Measurements from ENCODE around the gene ZNF433.
A peak's percentile ranks its signal among the peaks of the same experiment; 100 is the strongest.

The ZNF433 gene

GRCh38 chr19:12047868-12048267, 12.4 kb upstream of the ZNF433 start:
- H3K9ac ChIP-seq: no peak overlapping the region
- TF ChIP-seq CTCF (IDR thresholded peaks at IDR 0.05): no peak

DNA sequence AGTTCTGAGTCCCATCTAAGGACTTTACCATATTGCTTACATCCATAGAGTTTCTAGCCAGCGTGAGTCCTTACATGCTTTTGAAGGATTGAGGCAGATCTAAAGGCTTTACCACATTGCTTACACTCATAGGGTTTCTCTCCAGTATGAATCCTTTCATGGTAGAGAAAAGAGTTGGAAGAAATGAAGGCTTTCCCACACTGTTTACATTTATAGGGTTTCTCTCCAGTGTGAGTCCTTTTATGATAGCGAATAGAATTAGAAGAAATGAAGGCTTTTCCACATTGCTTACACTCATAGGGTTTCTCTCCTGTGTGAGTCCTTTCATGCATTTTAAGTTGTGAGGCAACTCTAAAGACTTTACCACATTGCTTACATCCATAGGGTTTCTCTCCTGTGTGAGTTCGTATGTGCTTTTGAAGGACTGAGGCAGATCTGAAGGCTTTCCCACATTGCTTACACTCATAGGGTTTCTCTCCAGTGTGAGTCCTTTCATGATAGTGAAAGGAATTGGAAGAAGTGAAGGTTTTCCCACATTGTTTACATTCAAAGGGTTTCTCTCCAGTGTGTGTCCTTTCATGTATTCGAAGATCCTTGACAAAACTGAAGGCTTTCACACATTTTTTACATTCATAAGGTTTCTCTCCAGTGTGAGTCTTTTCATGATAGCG, 8.4 kb upstream of the ZNF433 start:
- H3K79me2 ChIP-seq: no peaks in the 10 kb centered on the region
- H3K9me3 ChIP-seq (ENCODE audit: control insufficient read depth, low read length): no peaks in the 10 kb centered on the region
- no peak overlapping the region for H3K27ac ChIP-seq
- H3K4me2 ChIP-seq (ENCODE audit: low read length): no peak overlapping the region
- no peak overlapping the region for H2AFZ ChIP-seq
- no peaks in the 10 kb centered on the region for H3K36me3 ChIP-seq (ENCODE audit: control insufficient read depth, insufficient read depth, low read length)
- H3K9ac ChIP-seq: no peak overlapping the region
- H3K27me3 ChIP-seq (ENCODE audit: control insufficient read depth, insufficient read depth, low read length): no peaks in the 10 kb centered on the region
- H3K4me1 ChIP-seq: no peaks in the 10 kb centered on the region
- H3K4me3 ChIP-seq (ENCODE audit: low read depth, low read length): no peak overlapping the region
- no peak for TF ChIP-seq CTCF (IDR thresholded peaks at IDR 0.05)

More at GRCh38 chr19:12047868-12048267, 12.4 kb upstream of the ZNF433 start:
- no peak overlapping the region for H3K27ac ChIP-seq
- H3K4me3 ChIP-seq (ENCODE audit: low read depth, low read length): no peak overlapping the region
- no peaks in the 10 kb centered on the region for H3K36me3 ChIP-seq (ENCODE audit: control insufficient read depth, insufficient read depth, low read length)
- no peaks in the 10 kb centered on the region for H3K79me2 ChIP-seq
- H3K4me1 ChIP-seq: no peaks in the 10 kb centered on the region
- H3K4me2 ChIP-seq (ENCODE audit: low read length): no peak overlapping the region
- H2AFZ ChIP-seq: no peak overlapping the region
- H3K27me3 ChIP-seq (ENCODE audit: control insufficient read depth, insufficient read depth, low read length): no peaks in the 10 kb centered on the region
- H3K9me3 ChIP-seq (ENCODE audit: control insufficient read depth, low read length): no peaks in the 10 kb centered on the region

DNA sequence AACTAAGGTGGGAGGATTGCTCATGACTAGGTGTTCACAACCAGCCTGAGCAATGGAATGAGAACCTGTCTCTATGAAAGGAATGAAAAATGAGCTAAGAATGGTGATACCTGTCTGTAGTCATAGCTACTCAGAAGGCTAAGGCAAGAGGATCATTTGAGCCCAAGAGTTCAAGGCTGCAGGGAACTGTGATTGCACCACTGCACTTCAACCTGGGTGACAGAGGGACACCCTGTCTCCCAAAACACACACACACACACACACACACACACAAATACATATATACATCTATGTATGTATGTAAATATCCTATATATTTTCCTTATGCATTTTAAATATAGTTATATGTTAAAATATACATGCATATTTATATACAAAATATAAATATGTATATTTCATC, 7.4 kb upstream of the ZNF433 start:
- H3K9ac ChIP-seq: no peak overlapping the region
- no peak overlapping the region for H3K27ac ChIP-seq
- no peaks in the 10 kb centered on the region for H3K9me3 ChIP-seq (ENCODE audit: control insufficient read depth, low read length)
- H3K36me3 ChIP-seq (ENCODE audit: control insufficient read depth, insufficient read depth, low read length): no peaks in the 10 kb centered on the region
- no peaks in the 10 kb centered on the region for H3K27me3 ChIP-seq (ENCODE audit: control insufficient read depth, insufficient read depth, low read length)
- no peaks in the 10 kb centered on the region for H3K79me2 ChIP-seq
- H3K4me3 ChIP-seq (ENCODE audit: low read depth, low read length): no peak overlapping the region
- no peaks in the 10 kb centered on the region for H3K4me1 ChIP-seq
- H3K4me2 ChIP-seq (ENCODE audit: low read length): no peak overlapping the region
- TF ChIP-seq CTCF (IDR thresholded peaks at IDR 0.05): no peak
- H2AFZ ChIP-seq: no peak overlapping the region

- Histone ChIP-seq H2AFZ (peak overlapping the region; percentile 96), H3K4me2 (ENCODE audit: low read length) (peak overlapping the region; percentile 99), H3K27me3 (ENCODE audit: control insufficient read depth, insufficient read depth, low read length) (no peaks in the 10 kb centered on the region), H3K9ac (no peak overlapping the region), H3K4me3 (ENCODE audit: low read depth, low read length) (peak overlapping the region; percentile 98), H3K36me3 (ENCODE audit: control insufficient read depth, insufficient read depth, low read length) (no peaks in the 10 kb centered on the region), H3K4me1 (peaks cover 4% of the 10 kb centered on the region), H3K9me3 (ENCODE audit: control insufficient read depth, low read length) (no peaks in the 10 kb centered on the region), H3K79me2 (peaks cover 13% of the 10 kb centered on the region), H3K27ac (peak overlapping the region; percentile 92)
- no peak for TF ChIP-seq CTCF (IDR thresholded peaks at IDR 0.05)
Measured at GRCh38 chr19:12034620-12035019, 859 bp downstream of the ZNF433 start.

GRCh38 chr19:12034198-12034597, 1.3 kb downstream of the ZNF433 start:
- no peaks in the 10 kb centered on the region for H3K9me3 ChIP-seq (ENCODE audit: control insufficient read depth, low read length)
- peak overlapping the region; percentile 99 for H3K4me2 ChIP-seq (ENCODE audit: low read length)
- no peak overlapping the region for H3K9ac ChIP-seq
- H2AFZ ChIP-seq: peak overlapping the region; percentile 96
- H3K27ac ChIP-seq: peak overlapping the region; percentile 92
- H3K36me3 ChIP-seq (ENCODE audit: control insufficient read depth, insufficient read depth, low read length): no peaks in the 10 kb centered on the region
- TF ChIP-seq CTCF (IDR thresholded peaks at IDR 0.05): no peak
- H3K79me2 ChIP-seq: peaks cover 13% of the 10 kb centered on the region
- no peaks in the 10 kb centered on the region for H3K27me3 ChIP-seq (ENCODE audit: control insufficient read depth, insufficient read depth, low read length)
- H3K4me1 ChIP-seq: peaks cover 4% of the 10 kb centered on the region
- peak overlapping the region; percentile 98 for H3K4me3 ChIP-seq (ENCODE audit: low read depth, low read length)

All from parathyroid adenoma (tissue), 2 donors.